HG03135 (cell line): Measurements from ENCODE around the gene HTR4.

ENCODE experiments used
- ATAC-seq: cut with Tn5 transposase; IDR thresholded peaks from one replicate; pipeline ENCODE4 v1.9.1; 2021; ENCODE audit warnings: mild to moderate bottlenecking, moderate library complexity; ENCODE audit not compliant: unreplicated experiment

The HTR4 gene

GRCh38 chr5:148615644-148616275 is 38.6 kb downstream of the HTR4 start:
- ATAC-seq = no peak

GRCh38 chr5:148607406-148607805 is 46.9 kb downstream of the HTR4 start:
- no peak for ATAC-seq

GRCh38 chr5:148606296-148606695 is 48.0 kb downstream of the HTR4 start:
- no peak for ATAC-seq

GRCh38 chr5:148599187-148599586 is 55.1 kb downstream of the HTR4 start:
- no peak for ATAC-seq

- ATAC-seq = no peak
These were observed 58.6 kb downstream of the HTR4 start for GRCh38 chr5:148595697-148596096.

- no peak for ATAC-seq
These were observed 67.5 kb downstream of the HTR4 start for GRCh38 chr5:148586796-148587195.

GRCh38 chr5:148585988-148586387 is 68.3 kb downstream of the HTR4 start:
- ATAC-seq = no peak

GRCh38 chr5:148584103-148584502 is 70.2 kb downstream of the HTR4 start:
- no peak for ATAC-seq

GRCh38 chr5:148583421-148583965 is 70.8 kb downstream of the HTR4 start:
- ATAC-seq = no peak

GRCh38 chr5:148574167-148574566 is 80.2 kb downstream of the HTR4 start:
- no peak for ATAC-seq

GRCh38 chr5:148573374-148573773 is 81.0 kb downstream of the HTR4 start:
- ATAC-seq = no peak

- ATAC-seq = no peak
These were observed 84.4 kb downstream of the HTR4 start for GRCh38 chr5:148569948-148570347.

GRCh38 chr5:148565148-148565547 is 89.2 kb downstream of the HTR4 start:
- no peak for ATAC-seq

- ATAC-seq = no peak
These were observed 91.3 kb downstream of the HTR4 start for GRCh38 chr5:148563021-148563420.

- no peak for ATAC-seq
These were observed 92.5 kb downstream of the HTR4 start for GRCh38 chr5:148561801-148562311.

GRCh38 chr5:148559461-148559860 is 94.9 kb downstream of the HTR4 start:
- ATAC-seq = no peak

- ATAC-seq = no peak
These were observed 95.4 kb downstream of the HTR4 start for GRCh38 chr5:148558892-148559291.

- ATAC-seq = no peak
These were observed 97.5 kb downstream of the HTR4 start for GRCh38 chr5:148556835-148557234.

GRCh38 chr5:148554621-148555020 is 99.7 kb downstream of the HTR4 start:
- no peak for ATAC-seq

- no peak for ATAC-seq
These were observed 110.6 kb downstream of the HTR4 start for GRCh38 chr5:148543727-148544126.

- ATAC-seq = no peak
These were observed 111.5 kb downstream of the HTR4 start for GRCh38 chr5:148542812-148543211.

- ATAC-seq = no peak
These were observed 113.1 kb downstream of the HTR4 start for GRCh38 chr5:148541054-148541835.
